HepG2 (cell line): Measurements from ENCODE around the gene NAV3. TPM values are rescaled to one million over a fixed set of nuclear protein-coding genes. Genes with fewer than 3 reads are reported as not detected.

Source experiments
- ATAC-seq: fragments of 200-7000 bp; cut with Tn5 transposase; 3 replicates; pipeline ENCODE4 v1.9.1; 2020; ENCODE audit warnings: mild to moderate bottlenecking, moderate library complexity
- BruUV-seq: library from RNA; stranded (reverse); fragments of 400-500 nt; replicated peaks from 2 replicates; lab custom pipeline; 2021; lab: Mats Ljungman, UMichigan
- CTCF ChIA-PET: fragments of 300-600 bp; formaldehyde crosslinking; extraction: SDS; loops from one replicate; lab custom pipeline; 2021; ENCODE audit warnings: low total read pairs, inconsistent platforms, low intra/inter-chr PET ratio; lab: Yijun Ruan, JAX
- POLR2A ChIA-PET: fragments of 350-600 bp; sonication (Branson Sonifier 250); formaldehyde crosslinking; loops from one replicate; lab custom pipeline; 2020; ENCODE audit warnings: antibody characterized with exemption, inconsistent platforms; lab: Yijun Ruan, JAX
- DNase-seq: peaks from one replicate; pipeline ENCODE4 v3.0.0-alpha.2; 2015; ENCODE audit warnings: low spot score
- FAIRE-seq: peaks from 3 replicates; lab custom pipeline; 2011; peaks lifted over from hg19 to GRCh38; lab: Jason Lieb, UNC
- H2AFZ ChIP-seq: one replicate; pipeline ENCODE4 v1.6.1; 2011; ENCODE audit warnings: low read length, inconsistent platforms
- H3K27ac ChIP-seq: fragments of 300-600 bp; 3 replicates; pipeline ENCODE4 v1.8.0; 2011; ENCODE audit warnings: mixed run types, mild to moderate bottlenecking, mixed read lengths, low read length, inconsistent platforms; ENCODE audit not compliant: insufficient read depth; ENCODE audit errors: extremely low read length
- H3K27me3 ChIP-seq, 2 experiments: fragments of 200-600 bp in 1 of 2; 2 replicates in 1 of 2; 3 replicates in 1 of 2; pipeline versions ENCODE4 v1.6.0 to v1.8.0; 2011; ENCODE audit warnings: low read length in 2 of 2, mild to moderate bottlenecking in 2 of 2, moderate library complexity in 2 of 2, inconsistent platforms in 1 of 2; ENCODE audit not compliant: insufficient read depth in 2 of 2, control insufficient read depth in 1 of 2
- H3K36me3 ChIP-seq, 2 experiments: fragments of 200-600 bp in 1 of 2; replicated peaks in 1 of 2; 2 replicates in 1 of 2; 3 replicates in 1 of 2; pipeline versions ENCODE4 v1.5.1 to v1.8.0; 2011; ENCODE audit warnings: low read length in 2 of 2, inconsistent platforms in 1 of 2; ENCODE audit not compliant: insufficient read depth in 2 of 2, control insufficient read depth in 1 of 2
- H3K4me1 ChIP-seq: 2 replicates; pipeline ENCODE4 v1.5.1; 2012; ENCODE audit warnings: low read length, inconsistent platforms; ENCODE audit not compliant: insufficient read depth
- H3K4me2 ChIP-seq: 2 replicates; pipeline ENCODE4 v1.6.0; 2011; ENCODE audit warnings: low read depth, low read length, inconsistent platforms
- H3K4me3 ChIP-seq, 3 experiments: fragments of 200-600 bp in 1 of 3; sonication (generic), shearing (Covaris generic) in 1 of 3; replicated peaks in 1 of 3; 2 replicates each; pipeline ENCODE4 v1.5.1; 2011 to 2016; ENCODE audit warnings: low read length in 3 of 3, inconsistent platforms in 2 of 3, low read depth in 2 of 3, mild to moderate bottlenecking in 2 of 3, control low read depth in 1 of 3, mixed read lengths in 1 of 3; ENCODE audit not compliant: insufficient read depth in 1 of 3
- H3K79me2 ChIP-seq: one replicate; pipeline ENCODE4 v1.6.1; 2011; ENCODE audit warnings: low read length, inconsistent platforms; ENCODE audit not compliant: insufficient read depth
- H3K9ac ChIP-seq: 2 replicates; pipeline ENCODE4 v1.6.0; 2011; ENCODE audit warnings: mild to moderate bottlenecking, low read depth, low read length, inconsistent platforms; ENCODE audit not compliant: insufficient read depth
- H3K9me3 ChIP-seq: 2 replicates; pipeline ENCODE4 v1.5.1; 2012; ENCODE audit warnings: mild to moderate bottlenecking, low read length
- H4K20me1 ChIP-seq: 2 replicates; pipeline ENCODE4 v1.6.0; 2011; ENCODE audit warnings: inconsistent platforms, mild to moderate bottlenecking, low read length, moderate library complexity; ENCODE audit not compliant: insufficient read depth
- ARNTL ChIP-seq: sonication (generic); formaldehyde crosslinking; IDR thresholded peaks from 2 replicates; pipeline ENCODE4 v1.4.0; 2020; ENCODE audit warnings: mild to moderate bottlenecking, missing genetic modification reagents
- CEBPZ ChIP-seq: IDR thresholded peaks from 2 replicates; pipeline ENCODE4 v1.6.1; 2012; ENCODE audit warnings: low read length, improper control_type of control experiment
- FOSL1 ChIP-seq: sonication (generic); formaldehyde crosslinking; IDR thresholded peaks from 2 replicates; pipeline ENCODE4 v1.9.0; 2021; ENCODE audit warnings: missing genetic modification reagents, borderline replicate concordance
- KLF11 ChIP-seq: IDR thresholded peaks from 2 replicates; pipeline ENCODE4 v1.6.1; 2016; ENCODE audit warnings: missing compliant biosample characterization
- PITX1 ChIP-seq: sonication (generic); formaldehyde crosslinking; IDR thresholded peaks from 2 replicates; pipeline ENCODE4 v1.5.1; 2020; ENCODE audit warnings: mild to moderate bottlenecking, missing genetic modification reagents
- REL ChIP-seq: sonication (generic); formaldehyde crosslinking; conservative IDR thresholded peaks from 2 replicates; pipeline ENCODE4 v1.8.0; 2022; ENCODE audit warnings: mild to moderate bottlenecking, missing genetic modification reagents, moderate library complexity
- ZBTB49 ChIP-seq: sonication (generic); formaldehyde crosslinking; IDR thresholded peaks from 2 replicates; pipeline ENCODE4 v1.4.0; 2020; ENCODE audit warnings: missing genetic modification reagents, borderline replicate concordance
- ZNF136 ChIP-seq: sonication (generic); formaldehyde crosslinking; IDR thresholded peaks from 2 replicates; pipeline ENCODE4 v1.8.1; 2022; ENCODE audit warnings: low read depth, mild to moderate bottlenecking, moderate library complexity, missing genetic modification reagents
- ZNF263 ChIP-seq: sonication (generic); formaldehyde crosslinking; IDR thresholded peaks from 2 replicates; pipeline ENCODE4 v1.4.0; 2020; ENCODE audit warnings: missing genetic modification reagents
- ZNF343 ChIP-seq: sonication (generic); formaldehyde crosslinking; IDR thresholded peaks from 2 replicates; pipeline ENCODE4 v1.4.0; 2020; ENCODE audit warnings: mild to moderate bottlenecking, missing genetic modification reagents
- ZNF574 ChIP-seq: sonication (generic); formaldehyde crosslinking; IDR thresholded peaks from 2 replicates; pipeline ENCODE4 v1.4.0; 2020; ENCODE audit warnings: missing genetic modification reagents
- ZNF775 ChIP-seq: sonication (generic); formaldehyde crosslinking; IDR thresholded peaks from 2 replicates; pipeline ENCODE4 v1.4.0; 2020; ENCODE audit warnings: missing genetic modification reagents, mild to moderate bottlenecking, moderate library complexity, borderline replicate concordance
- ZSCAN21 ChIP-seq: sonication (generic); formaldehyde crosslinking; IDR thresholded peaks from 2 replicates; pipeline ENCODE4 v1.8.0; 2022; ENCODE audit warnings: mild to moderate bottlenecking, missing genetic modification reagents, moderate library complexity, borderline replicate concordance
- in situ Hi-C: cut with HindIII; loops from 2 replicates; pipeline ENCODE4 v1.10.0; 2017; ENCODE audit warnings: low pct_unique_long_range_greater_than_20kb; ENCODE audit not compliant: extremely low pct_ligation_motif_present
- intact Hi-C: fragments of 100-400 bp; cut with micrococcal nuclease; formaldehyde crosslinking; loops from one replicate; pipeline ENCODE4 v1.10.0; 2022; ENCODE audit not compliant: unreplicated experiment
- polyA plus RNA-seq, 8 experiments: library from polyadenylated mRNA; depleted of rRNA in 3 of 8; stranded (reverse) in 7 of 8; unstranded in 1 of 8; fragments of >200 nt; fragmentation: Illumina TruSeq in 4 of 8; extraction: Trizol in 4 of 8; gene quantifications; 2 replicates each; pipeline versions ENCODE4 v1.2.1 to v1.2.3, GENCODE V29; 2011 to 2016; ENCODE audit warnings: low read depth in 4 of 8, missing spikeins in 1 of 8, mixed read lengths in 1 of 8; ENCODE audit not compliant: insufficient read depth in 1 of 8
- total RNA-seq, 5 experiments: library from RNA; depleted of rRNA; stranded (reverse); fragments of >200 nt; fragmentation: Illumina TruSeq; extraction: Trizol; gene quantifications; 2 replicates each; pipeline ENCODE4 v1.2.3, GENCODE V29; 2016; ENCODE audit warnings: low read depth in 1 of 5
- TF ChIP-seq, protein P1 (sequence below): sonication (generic); formaldehyde crosslinking; IDR thresholded peaks from 2 replicates; pipeline ENCODE4 v1.5.0; 2020; ENCODE audit warnings: mild to moderate bottlenecking, missing genetic modification reagents, borderline replicate concordance

NAV3 gene
- total and polyA plus RNA-seq, 2 of the 13 experiments (the other 11 are each of a cell fraction or from before 2014, with no cell fraction given), result 0.01 to 0.18 TPM

GRCh38 chr12:77814386-77814785 is 16.3 kb upstream of the NAV3 start (continued):
- TF ChIP-seq, protein P1, sequence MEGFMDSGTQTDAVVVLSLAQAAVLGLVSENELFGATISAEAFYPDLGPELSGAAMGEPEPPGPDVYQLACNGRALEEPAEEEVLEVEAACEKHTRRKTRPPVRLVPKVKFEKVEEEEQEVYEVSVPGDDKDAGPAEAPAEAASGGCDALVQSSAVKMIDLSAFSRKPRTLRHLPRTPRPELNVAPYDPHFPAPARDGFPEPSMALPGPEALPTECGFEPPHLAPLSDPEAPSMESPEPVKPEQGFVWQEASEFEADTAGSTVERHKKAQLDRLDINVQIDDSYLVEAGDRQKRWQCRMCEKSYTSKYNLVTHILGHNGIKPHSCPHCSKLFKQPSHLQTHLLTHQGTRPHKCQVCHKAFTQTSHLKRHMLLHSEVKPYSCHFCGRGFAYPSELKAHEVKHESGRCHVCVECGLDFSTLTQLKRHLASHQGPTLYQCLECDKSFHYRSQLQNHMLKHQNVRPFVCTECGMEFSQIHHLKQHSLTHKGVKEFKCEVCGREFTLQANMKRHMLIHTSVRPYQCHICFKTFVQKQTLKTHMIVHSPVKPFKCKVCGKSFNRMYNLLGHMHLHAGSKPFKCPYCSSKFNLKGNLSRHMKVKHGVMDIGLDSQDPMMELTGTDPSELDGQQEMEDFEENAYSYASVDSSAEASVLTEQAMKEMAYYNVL (CRISPR knock-in tag), result no peak
- no peak for TF ChIP-seq ARNTL (CRISPR knock-in tag)
- TF ChIP-seq ZNF136 (CRISPR knock-in tag), result no peak
- TF ChIP-seq ZNF775, result no peak
- no peak for TF ChIP-seq ZNF574
- no peak for TF ChIP-seq ZSCAN21 (CRISPR knock-in tag)
- no peak for TF ChIP-seq KLF11 (CRISPR knock-in tag)
- no peak for TF ChIP-seq REL
- no peak for TF ChIP-seq PITX1 (CRISPR knock-in tag)
- TF ChIP-seq, all 625 proteins: peak for 0

DNA sequence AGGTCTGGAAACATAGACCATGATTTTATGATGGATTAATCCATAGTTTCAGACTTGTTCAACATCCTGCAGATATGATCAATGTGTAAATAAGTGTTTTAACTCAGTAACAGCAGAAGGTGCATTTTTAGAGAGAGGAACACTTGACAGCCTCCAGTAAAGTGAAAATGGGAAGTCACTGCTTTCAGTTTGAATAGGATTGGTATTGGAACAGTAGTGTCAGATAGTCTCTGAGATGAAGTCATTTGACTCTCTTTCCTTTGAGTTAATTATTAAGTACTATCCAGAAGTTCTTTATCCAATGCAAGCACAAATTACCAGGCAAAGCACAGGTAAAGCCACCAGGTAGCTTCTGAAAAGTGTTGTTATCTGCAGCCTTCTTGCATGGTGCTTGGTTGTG is 14.5 kb upstream of the NAV3 start:
- Histone ChIP-seq H3K4me1 (no peaks in the 10 kb centered on the region), H3K27ac (no peak overlapping the region), H3K79me2 (no peaks in the 10 kb centered on the region), H3K27me3 (no peaks in the 10 kb centered on the region), H3K4me3 (no peak overlapping the region), H4K20me1 (no peaks in the 10 kb centered on the region), H3K36me3 (no peaks in the 10 kb centered on the region), H3K9me3 (no peaks in the 10 kb centered on the region), H3K4me2 (no peak overlapping the region), H3K9ac (no peak overlapping the region), H2AFZ (no peak overlapping the region)
- in situ Hi-C loops (no loop called here), intact Hi-C loops (no loop called here)
- ChIA-PET CTCF (no interaction called here), POLR2A (no interaction called here)
- no TSS peak for BruUV-seq
- DNase-seq (no peak), ATAC-seq (no peak), FAIRE-seq (no peak)
- TF ChIP-seq FOSL1 (CRISPR knock-in tag), result no peak
- no peak for TF ChIP-seq ZNF263
- no peak for TF ChIP-seq ZBTB49 (CRISPR knock-in tag)
- TF ChIP-seq ZNF343 (CRISPR knock-in tag), result no peak
- TF ChIP-seq CEBPZ, result no peak
